Urothelium cell line (cell line): ENCODE results near the gene WBP1L.
"Not testable (repeated sequence)": the region's sequence is repeated elsewhere in the genome, so short reads cannot be mapped to it uniquely, and the experiment has no call there.

Experiments used
- DNase-seq: peaks from one replicate; pipeline ENCODE4 v3.0.0; 2011; ENCODE audit warnings: low spot score, mixed read lengths
- FAIRE-seq: peaks from 2 replicates; lab custom pipeline; 2011; peaks lifted over from hg19 to GRCh38; lab: Jason Lieb, UNC

Gene WBP1L

DNA sequence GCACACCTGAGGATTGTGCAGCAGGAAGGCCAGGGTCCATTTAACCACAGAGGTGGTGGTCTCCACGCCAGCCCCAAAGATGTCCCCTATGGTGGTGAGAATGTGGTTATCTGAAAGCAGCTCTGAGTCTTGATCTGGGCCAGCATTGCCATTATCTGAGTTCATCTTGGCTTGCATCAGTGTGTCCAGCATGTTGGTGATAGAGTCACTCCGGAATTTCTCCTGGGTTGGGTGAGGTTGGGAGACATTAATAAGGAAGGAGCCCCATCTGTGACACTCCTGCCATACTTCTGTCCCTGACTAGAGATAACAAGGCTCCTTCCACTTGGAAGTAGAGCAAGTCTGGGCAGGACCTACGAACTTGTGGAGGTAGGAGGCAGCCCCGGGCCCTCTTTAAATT lies 89.2 kb downstream of the WBP1L start:
- FAIRE-seq (no peak), DNase-seq (no peak)

DNA sequence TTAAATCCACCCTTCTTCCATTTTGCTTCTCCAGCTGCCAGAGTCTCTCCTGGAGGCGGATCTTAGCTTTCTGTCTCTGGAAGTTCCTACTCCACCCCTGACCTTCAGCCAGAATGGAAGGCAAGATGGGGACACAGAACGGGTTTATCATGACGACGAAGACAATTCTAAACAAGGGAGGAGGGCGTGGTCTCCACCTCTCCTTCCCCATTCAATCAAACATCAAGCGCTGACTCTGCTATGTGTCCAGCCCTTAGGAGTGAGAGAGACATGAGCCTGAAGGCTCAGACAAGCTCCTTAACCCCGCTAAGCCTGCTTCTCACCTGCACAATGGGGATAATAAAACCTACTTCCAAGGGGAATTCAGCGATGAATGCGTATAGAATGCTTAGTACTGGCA lies 90.4 kb downstream of the WBP1L start:
- no peak for FAIRE-seq

DNA sequence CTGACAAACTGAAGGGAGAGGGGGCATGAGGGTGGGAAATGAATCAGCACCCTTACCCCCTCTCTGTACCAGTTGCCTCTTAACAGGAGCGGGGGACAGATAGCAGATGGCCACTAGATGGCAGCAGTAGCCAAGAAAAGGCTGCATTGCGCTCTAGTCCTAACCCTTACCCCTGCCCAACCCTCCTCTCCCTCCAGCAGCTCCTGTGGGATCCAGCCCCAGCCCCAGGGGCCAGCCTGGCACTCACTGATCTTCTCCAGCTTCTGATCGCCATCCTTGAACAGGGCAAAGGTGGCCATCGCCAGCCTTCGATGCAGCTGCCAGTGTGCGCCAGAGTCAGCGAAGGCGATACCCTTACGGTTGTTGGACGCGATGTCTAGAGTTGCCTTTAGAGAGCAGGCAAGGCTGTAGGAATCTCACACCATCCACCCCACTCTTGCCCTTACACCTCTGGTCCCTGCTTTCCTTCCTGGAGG lies 91.3 kb downstream of the WBP1L start:
- FAIRE-seq, result no peak
- DNase-seq, result peak; percentile 83

More for the DNA sequence above, 90.4 kb downstream of the WBP1L start:
- DNase-seq, result no peak

DNA sequence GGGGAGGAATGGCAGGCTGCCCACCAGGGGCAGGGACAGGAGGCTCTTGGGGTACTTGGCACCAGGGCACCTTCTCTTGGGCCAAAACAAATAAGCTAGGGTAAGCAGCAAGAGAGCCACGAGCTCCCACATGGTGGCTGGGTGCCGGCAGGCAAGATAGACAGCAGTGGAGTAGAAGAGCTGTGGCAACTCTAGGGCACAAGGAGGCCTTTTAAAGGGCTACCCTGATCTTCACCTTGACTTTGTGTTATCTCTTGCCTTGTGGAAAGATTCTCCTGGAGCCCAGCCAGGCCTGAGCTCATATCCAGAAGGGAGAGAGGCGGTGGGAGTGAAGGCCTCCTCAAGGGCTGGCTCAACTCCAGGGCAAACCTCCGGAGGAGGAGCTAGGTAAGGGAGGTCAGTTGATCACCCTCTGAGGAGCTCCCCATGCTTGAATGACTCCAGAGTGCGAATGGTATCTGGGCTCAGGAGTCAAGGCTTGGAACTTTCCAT lies 93.5 kb downstream of the WBP1L start, which contains the start of gene CYP17A1:
CYP17A1 (minus strand) TSS at position 184 of the 492 bp plus-strand sequence; CDS start at position 132, 52 bp downstream.
- peak; percentile 34 for DNase-seq
- FAIRE-seq, result no peak

DNA sequence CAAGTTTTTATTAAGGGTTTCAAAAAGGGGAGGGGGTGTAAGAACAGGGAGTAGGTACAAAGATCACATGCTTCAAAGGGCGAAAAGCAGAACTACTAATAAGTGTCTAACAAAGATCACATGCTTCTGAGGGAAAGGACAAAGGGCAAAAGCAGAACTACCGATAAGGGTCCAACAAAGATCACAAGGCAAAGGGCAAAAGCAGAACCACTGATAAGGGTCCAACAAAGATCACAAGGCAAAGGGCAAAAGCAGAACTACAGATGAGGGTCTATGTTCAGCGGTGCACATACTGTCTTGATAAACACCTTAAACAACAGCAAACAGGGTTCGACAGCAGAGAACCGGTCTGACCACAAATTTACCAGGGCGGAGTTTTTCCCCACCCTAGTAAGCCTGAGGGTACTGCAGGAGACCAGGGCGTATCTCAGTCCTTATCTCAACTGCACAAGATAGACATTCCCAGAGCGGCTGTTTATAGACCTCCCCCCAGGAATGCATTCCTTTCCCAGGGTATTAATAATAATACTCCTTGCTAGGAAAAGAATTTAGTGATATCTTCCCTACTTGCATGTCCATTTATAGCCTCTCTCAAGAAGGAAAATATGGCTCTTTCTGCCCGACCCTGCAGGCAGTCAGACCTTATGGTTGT lies 94.7 kb downstream of the WBP1L start:
- not testable (repeated sequence) for FAIRE-seq, DNase-seq

DNA sequence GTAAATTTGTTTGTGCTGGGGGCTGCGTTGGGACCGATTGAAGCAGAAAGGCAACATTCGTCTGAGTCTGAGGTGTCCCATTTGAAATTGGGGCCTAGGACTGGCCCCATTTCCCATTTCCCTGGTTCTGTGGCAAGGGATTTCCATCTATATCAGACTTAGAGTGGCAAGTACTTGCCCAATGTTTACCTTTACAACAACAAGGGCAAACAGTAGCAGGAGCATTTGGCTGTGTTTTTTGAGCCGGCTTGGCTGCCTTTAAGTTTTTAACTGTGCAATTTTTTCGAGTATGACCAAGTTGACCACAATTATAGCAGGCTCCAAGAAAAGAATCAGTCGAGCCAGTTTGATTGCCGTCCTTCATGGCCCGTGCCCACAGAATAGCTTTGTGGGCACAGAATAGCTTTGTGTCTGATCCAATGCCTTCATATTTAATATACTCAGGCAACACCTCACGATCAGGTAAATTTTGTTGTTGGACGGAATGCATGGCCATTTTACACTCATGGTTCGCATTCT lies 98.1 kb downstream of the WBP1L start:
- FAIRE-seq (no peak), DNase-seq (no peak)

DNA sequence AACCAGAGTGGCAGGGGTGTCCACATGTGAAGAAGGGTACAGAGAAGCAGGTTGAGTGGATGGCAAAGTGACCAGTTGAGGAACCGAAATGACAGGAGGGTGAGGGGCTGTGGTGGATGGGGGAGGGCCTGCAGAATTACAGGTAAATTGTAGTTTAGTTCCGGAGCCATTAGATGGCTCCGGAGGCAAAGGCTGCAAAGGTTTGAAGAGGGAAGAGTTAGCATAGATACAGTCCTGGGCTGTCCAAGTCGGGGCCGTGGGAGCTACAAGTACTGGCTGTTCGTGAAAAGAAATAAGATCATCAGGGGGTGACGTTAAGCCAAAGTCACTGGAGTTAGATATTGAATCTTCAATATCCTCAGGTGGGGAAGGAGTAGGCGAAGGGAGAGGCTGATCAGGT lies 99.4 kb downstream of the WBP1L start:
- DNase-seq, FAIRE-seq: not testable (repeated sequence)

DNA sequence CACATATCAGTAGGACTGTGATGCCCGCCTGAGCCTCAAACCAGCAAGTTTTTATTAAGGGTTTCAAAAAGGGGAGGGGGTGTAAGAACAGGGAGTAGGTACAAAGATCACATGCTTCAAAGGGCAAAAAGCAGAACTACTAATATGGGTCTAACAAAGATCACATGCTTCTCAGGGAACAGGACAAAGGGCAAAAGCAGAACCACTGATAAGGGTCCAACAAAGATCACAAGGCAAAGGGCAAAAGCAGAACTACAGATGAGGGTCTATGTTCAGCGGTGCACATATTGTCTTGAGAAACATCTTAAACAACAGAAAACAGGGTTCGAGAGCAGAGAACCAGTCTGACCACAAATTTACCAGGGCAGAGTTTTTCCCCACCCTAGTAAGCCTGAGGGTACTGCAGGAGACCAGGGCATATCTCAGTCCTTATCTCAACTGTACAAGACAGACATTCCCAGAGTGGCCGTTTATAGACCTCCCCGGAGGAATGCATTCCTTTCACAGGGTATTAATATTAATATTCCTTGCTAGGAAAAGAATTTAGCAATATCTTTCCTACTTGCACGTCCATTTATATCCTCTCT lies 100.5 kb downstream of the WBP1L start:
- FAIRE-seq, result not testable (repeated sequence)

DNA sequence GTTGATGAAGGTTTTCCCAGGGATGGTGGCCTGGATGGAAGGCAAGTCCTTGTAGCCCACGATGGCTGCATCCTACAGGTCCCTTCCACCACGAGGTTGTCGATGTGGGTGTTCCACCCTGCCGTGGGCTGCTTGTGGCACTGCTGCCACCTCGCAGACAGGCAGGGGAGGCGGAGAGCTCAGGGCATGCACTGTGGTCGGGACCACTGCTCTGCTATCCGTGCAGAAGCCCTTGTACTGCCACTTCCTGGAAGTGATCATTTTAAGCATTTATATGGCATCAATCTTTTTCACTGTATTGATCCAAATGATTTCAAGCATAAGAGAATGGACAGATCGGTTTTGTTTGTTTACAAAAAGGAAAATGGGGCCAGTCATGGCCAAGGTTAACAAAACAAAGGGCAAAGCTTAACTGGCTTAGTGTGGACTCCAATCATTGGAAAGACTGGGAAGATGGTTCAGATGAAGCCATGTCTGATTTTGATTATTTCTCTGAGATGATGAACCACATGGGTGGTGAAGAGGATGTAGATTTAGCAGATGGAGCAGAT lies 101.7 kb downstream of the WBP1L start:
- no peak for FAIRE-seq

More for the DNA sequence above, 100.5 kb downstream of the WBP1L start:
- not testable (repeated sequence) for DNase-seq

DNA sequence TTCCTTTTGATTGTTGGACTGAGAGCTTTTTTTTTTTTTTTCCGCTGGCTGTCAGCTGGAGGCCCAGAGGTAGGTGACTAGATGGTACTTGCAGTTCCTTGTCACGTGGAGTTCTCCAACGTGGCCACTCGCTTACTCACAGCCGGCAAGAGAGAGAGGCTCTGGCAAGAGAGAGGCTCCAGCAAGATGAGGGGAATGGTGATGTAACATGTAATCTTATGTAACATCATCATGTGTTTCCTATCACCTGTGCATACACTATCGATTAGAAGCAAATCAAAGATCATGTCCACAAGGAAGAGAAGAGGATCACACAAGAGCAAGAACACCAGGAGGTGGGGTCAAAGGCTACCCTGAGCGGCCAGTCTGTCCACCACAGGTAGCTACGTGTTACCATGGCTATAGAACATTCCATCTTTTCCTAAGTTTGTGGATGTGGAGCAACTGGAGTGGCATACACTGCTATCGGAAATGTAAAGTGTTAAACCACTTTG lies 106.3 kb downstream of the WBP1L start:
- DNase-seq (no peak), FAIRE-seq (no peak)

More for the DNA sequence above, 101.7 kb downstream of the WBP1L start:
- no peak for DNase-seq

DNA sequence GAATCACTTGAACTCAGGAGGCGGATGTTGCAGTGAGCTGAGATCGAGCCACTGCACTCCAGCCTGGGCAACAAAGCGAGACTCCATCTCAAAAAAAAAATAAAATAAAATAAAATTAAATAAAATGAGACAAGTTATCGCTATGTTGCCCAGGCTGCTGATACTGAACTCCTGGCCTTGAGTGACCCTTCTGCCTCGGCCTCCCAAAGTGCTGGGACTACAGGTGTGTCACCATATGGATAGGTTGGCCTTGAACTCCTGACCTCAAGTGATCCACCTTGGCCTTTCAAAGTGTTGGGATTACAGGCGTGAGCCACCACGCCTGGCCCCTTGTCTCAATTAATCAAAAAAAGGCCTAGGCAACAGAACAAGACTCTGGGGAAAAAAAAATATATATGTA lies 109.5 kb downstream of the WBP1L start:
- not testable (repeated sequence) for FAIRE-seq, DNase-seq

DNA sequence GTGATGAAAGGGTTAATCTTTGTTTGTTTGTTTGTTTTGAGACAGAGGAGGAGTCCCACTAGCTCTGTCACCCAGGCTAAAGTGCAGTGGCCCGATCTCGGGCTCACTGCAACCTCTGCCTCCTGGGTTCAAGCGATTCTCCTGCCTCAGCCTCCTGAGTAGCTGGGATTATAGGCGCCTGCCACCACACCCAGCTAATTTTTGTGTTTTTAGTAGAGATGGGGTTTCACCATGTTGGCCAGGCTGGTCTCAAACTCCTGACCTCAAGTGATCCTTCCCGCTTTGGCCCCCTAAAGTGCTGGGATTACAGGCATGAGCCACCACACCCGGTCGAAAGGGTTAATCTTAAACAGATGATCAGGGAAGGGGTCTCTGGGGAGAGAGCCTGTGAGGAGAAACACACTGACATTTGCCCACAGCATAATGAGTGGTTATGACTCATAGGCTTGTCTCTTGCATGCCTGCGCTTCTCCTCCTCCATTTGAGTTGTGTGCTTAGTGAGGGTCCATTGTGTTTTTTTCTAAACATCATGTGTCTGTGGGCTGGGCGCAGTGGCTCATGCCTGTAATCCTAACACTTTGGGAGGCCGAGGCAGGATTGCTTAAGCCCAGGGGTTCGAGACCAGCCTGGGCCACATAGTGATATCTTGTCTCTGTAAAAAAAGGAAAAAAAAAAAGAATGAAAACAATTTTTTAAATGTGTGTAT lies 112.1 kb downstream of the WBP1L start:
- not testable (repeated sequence) for FAIRE-seq
- DNase-seq, result peak; percentile 90

DNA sequence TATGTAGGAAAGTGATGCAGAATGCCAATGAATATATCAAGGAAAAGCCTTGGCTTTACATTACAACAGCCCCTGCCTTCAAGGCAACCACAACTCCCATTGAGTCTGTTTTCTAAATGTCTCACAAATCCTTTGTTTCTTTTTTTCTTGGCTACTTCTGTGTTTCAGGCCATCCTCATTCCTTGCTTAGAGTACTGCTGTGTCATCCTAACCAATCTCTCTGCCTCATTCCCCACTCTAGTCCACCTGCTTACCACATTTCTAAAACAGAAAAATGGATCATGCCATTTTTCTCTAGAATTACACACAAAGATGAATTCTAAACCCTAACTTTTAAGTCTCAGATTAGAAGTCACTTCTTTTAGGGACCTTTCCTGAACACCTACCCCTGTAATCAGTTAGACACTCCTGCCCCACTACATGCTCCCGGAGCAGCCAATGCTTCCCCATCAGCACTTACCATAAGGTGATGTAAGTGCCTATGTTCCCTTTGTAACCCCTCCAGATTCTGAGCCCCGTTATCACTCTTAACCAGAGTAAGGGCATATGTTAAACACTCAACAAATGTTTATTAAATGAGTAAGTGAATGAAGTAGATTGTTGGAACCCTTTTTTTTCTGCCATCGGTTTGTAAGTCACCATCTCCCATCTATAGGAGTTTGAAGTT lies 113.1 kb downstream of the WBP1L start:
- FAIRE-seq, result no peak
- no peak for DNase-seq

DNA sequence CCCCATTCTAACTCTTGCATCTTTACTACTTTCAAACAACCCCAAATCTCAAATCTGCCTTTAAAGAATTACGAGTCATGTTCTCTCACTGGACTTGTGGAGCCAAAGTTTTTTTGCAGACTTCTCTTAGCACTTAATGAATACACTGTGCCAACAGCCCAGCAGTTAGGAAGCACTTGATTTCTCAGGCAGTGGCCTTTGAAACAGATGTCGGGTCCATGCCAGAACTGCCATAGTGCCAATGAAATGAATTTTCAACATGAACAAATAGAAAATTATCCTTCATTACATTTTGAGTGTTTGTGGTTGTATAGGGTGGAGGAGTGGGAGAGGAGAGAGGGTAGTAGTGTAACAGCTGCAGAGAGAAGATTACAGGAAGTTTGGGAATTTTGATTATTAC lies 116.2 kb downstream of the WBP1L start:
- no peak for DNase-seq
- FAIRE-seq, result no peak

DNA sequence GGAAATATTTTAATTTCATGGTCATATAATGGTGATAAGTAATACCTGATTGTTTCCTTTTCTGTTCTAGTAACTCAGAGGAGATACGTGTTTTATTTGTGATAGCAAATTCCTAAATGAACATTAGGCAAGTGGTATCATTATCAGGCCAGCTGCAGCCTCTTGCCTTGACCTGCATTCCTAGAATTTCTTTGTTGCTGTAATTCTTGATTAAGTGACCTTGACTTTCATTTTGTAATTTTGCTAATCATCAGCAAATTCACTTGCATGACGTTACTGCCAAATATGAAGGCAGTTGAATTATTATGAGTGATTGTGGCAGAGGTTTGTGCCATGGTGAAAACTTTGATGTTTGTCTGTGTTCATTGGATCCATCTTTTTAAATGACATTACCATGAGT lies 119.9 kb downstream of the WBP1L start:
- DNase-seq (no peak), FAIRE-seq (no peak)

DNA sequence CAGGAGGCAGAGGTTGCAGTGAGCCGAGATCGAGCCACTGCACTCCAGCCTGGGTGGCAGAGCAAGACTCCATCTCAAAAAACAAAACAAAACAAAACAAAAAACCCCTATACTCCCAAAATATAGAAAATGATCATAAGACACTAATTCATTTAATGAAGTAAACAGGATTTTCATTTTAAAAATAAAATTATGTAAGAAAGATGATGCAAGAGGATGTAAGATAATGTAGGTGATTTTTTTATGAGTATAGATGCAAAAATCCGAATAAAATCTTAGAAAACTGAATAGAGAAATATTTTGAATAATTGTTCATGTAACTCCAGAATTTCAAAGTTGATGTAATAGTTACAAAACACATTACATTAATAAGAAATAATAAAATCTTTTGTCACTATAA lies 121.9 kb downstream of the WBP1L start:
- FAIRE-seq (no peak), DNase-seq (no peak)
